ENCODE measurements around the gene AGBL2.

DNA sequence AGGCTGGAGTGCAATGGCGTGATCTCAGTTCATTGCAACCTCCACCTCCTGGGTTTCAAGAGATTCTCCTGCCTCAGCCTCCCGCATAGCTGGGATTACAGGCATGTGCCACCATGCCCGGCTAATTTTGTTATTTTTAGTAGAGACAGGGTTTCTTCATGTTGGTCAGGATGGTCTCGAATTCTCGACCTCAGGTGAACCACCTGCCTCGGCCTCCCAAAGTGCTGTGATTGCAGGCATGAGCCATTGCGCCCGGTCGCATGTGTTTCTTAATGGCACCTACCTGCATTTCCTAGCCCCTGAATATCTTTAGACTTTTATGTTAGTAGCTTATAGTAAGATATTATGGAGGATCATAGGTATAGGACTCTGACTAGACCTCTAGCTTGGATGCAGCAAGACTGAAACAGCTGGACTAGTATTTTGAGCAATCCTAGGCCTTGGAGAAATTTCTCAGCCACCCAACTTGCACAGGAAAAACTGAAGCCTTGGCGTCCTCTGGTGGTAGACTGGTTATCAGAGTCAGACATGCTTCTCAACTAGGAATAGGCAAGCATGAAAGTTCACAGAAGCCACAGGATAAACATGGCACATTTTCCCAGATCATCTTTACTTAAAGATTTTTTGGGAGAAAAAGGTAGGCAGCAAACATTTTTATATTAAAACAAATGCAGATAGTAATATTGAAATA is 98.3 kb downstream of the AGBL2 start:
- TF ChIP-seq, protein P1, sequence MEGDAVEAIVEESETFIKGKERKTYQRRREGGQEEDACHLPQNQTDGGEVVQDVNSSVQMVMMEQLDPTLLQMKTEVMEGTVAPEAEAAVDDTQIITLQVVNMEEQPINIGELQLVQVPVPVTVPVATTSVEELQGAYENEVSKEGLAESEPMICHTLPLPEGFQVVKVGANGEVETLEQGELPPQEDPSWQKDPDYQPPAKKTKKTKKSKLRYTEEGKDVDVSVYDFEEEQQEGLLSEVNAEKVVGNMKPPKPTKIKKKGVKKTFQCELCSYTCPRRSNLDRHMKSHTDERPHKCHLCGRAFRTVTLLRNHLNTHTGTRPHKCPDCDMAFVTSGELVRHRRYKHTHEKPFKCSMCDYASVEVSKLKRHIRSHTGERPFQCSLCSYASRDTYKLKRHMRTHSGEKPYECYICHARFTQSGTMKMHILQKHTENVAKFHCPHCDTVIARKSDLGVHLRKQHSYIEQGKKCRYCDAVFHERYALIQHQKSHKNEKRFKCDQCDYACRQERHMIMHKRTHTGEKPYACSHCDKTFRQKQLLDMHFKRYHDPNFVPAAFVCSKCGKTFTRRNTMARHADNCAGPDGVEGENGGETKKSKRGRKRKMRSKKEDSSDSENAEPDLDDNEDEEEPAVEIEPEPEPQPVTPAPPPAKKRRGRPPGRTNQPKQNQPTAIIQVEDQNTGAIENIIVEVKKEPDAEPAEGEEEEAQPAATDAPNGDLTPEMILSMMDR (IDR thresholded peaks at IDR 0.05), result peak in 1 of 3 donors; percentile 49
- no peak for TF ChIP-seq POLR2A (IDR thresholded peaks at IDR 0.05)
